ENCODE data around the gene RNF208. TPM values are rescaled to one million over a fixed set of nuclear protein-coding genes. Genes with fewer than 3 reads are reported as not detected.
A peak's percentile ranks its signal among the peaks of the same experiment; 100 is the strongest.

Gene RNF208
- total and polyA plus RNA-seq, 2 donors (not counting 1 experiment from before 2014, with no cell fraction given), result 0.14 to 0.33 TPM

GRCh38 chr9:137212520-137212919 is 9.5 kb downstream of the RNF208 start:
- Histone ChIP-seq H3K4me3 (replicated peaks in 1 of 4; ENCODE audit: control extremely low read depth in 1 of 4, insufficient read depth in 1 of 4, low read depth in 3 of 4, low read length in 4 of 4) (no peak overlapping the region), H3K79me2 (ENCODE audit: control insufficient read depth, insufficient read depth, low read length) (peaks cover under 1% of the 10 kb centered on the region), H4K20me1 (ENCODE audit: control insufficient read depth, extremely low read depth, insufficient read depth, low read length) (no peaks in the 10 kb centered on the region), H3K36me3 (ENCODE audit: control insufficient read depth, insufficient read depth, low read length) (peaks cover 17% of the 10 kb centered on the region), H2AFZ (ENCODE audit: low read length) (no peak overlapping the region), H3K9ac (ENCODE audit: insufficient read depth, low read length) (no peak overlapping the region), H3K9me3 (ENCODE audit: control insufficient read depth, insufficient read depth, low read depth, low read length) (no peaks in the 10 kb centered on the region), H3K27ac (ENCODE audit: insufficient read depth, low read length) (no peak overlapping the region), H3K4me2 (ENCODE audit: extremely low read depth, insufficient read depth, low read length) (no peak overlapping the region), H3K27me3 (ENCODE audit: control insufficient read depth, insufficient read depth, low read length) (no peaks in the 10 kb centered on the region), H3K4me1 (ENCODE audit: control insufficient read depth, extremely low read depth, insufficient read depth, low read length) (no peaks in the 10 kb centered on the region)
- TF ChIP-seq EZH2 (IDR thresholded peaks at IDR 0.05; ENCODE audit: low read length, missing control alignments) (no peak), CTCF (conservative IDR thresholded peaks at IDR 0.05 in 1 of 2, IDR thresholded peaks at IDR 0.05 in 1 of 2; ENCODE audit: low read depth in 1 of 2, low read length in 2 of 2) (no peak)
- no peak for DNase-seq (ENCODE audit: low read depth in 2 of 2)

GRCh38 chr9:137211532-137211931 is 10.5 kb downstream of the RNF208 start:
- H3K79me2 ChIP-seq (ENCODE audit: control insufficient read depth, insufficient read depth, low read length), result peaks cover 11% of the 10 kb centered on the region
- H3K27me3 ChIP-seq (ENCODE audit: control insufficient read depth, insufficient read depth, low read length), result no peaks in the 10 kb centered on the region
- peaks cover under 1% of the 10 kb centered on the region for H3K4me1 ChIP-seq (ENCODE audit: control insufficient read depth, extremely low read depth, insufficient read depth, low read length)
- no peak overlapping the region for H3K4me3 ChIP-seq (replicated peaks in 1 of 4; ENCODE audit: control extremely low read depth in 1 of 4, insufficient read depth in 1 of 4, low read depth in 3 of 4, low read length in 4 of 4)
- no peak overlapping the region for H3K27ac ChIP-seq (ENCODE audit: insufficient read depth, low read length)
- TF ChIP-seq CTCF (conservative IDR thresholded peaks at IDR 0.05 in 1 of 2, IDR thresholded peaks at IDR 0.05 in 1 of 2; ENCODE audit: low read depth in 1 of 2, low read length in 2 of 2) (no peak), EZH2 (IDR thresholded peaks at IDR 0.05; ENCODE audit: low read length, missing control alignments) (no peak)
- H3K36me3 ChIP-seq (ENCODE audit: control insufficient read depth, insufficient read depth, low read length), result peaks cover 14% of the 10 kb centered on the region
- H3K9ac ChIP-seq (ENCODE audit: insufficient read depth, low read length), result no peak overlapping the region
- H4K20me1 ChIP-seq (ENCODE audit: control insufficient read depth, extremely low read depth, insufficient read depth, low read length), result no peaks in the 10 kb centered on the region
- DNase-seq (ENCODE audit: low read depth in 2 of 2), result no peak
- no peaks in the 10 kb centered on the region for H3K9me3 ChIP-seq (ENCODE audit: control insufficient read depth, insufficient read depth, low read depth, low read length)
- no peak overlapping the region for H3K4me2 ChIP-seq (ENCODE audit: extremely low read depth, insufficient read depth, low read length)
- no peak overlapping the region for H2AFZ ChIP-seq (ENCODE audit: low read length)

- H3K4me2 ChIP-seq (ENCODE audit: extremely low read depth, insufficient read depth, low read length), result peak overlapping the region; percentile 94
- H3K36me3 ChIP-seq (ENCODE audit: control insufficient read depth, insufficient read depth, low read length), result no peaks in the 10 kb centered on the region
- no peaks in the 10 kb centered on the region for H3K27me3 ChIP-seq (ENCODE audit: control insufficient read depth, insufficient read depth, low read length)
- no peaks in the 10 kb centered on the region for H4K20me1 ChIP-seq (ENCODE audit: control insufficient read depth, extremely low read depth, insufficient read depth, low read length)
- peak overlapping the region; percentile 93 for H3K9ac ChIP-seq (ENCODE audit: insufficient read depth, low read length)
- H3K9me3 ChIP-seq (ENCODE audit: control insufficient read depth, insufficient read depth, low read depth, low read length), result no peaks in the 10 kb centered on the region
- H3K4me3 ChIP-seq (replicated peaks in 1 of 4; ENCODE audit: control extremely low read depth in 1 of 4, insufficient read depth in 1 of 4, low read depth in 3 of 4, low read length in 4 of 4), result peak overlapping the region; percentile 92 to 99 (median 97)
- TF ChIP-seq EZH2 (IDR thresholded peaks at IDR 0.05; ENCODE audit: low read length, missing control alignments), result no peak
- H3K79me2 ChIP-seq (ENCODE audit: control insufficient read depth, insufficient read depth, low read length), result peaks cover 46% of the 10 kb centered on the region
- peaks cover 14% of the 10 kb centered on the region for H3K4me1 ChIP-seq (ENCODE audit: control insufficient read depth, extremely low read depth, insufficient read depth, low read length)
- H3K27ac ChIP-seq (ENCODE audit: insufficient read depth, low read length), result no peak overlapping the region
- H2AFZ ChIP-seq (ENCODE audit: low read length), result no peak overlapping the region
- no peak for DNase-seq (ENCODE audit: low read depth in 2 of 2)
Observed at GRCh38 chr9:137206602-137207001, 15.4 kb downstream of the RNF208 start.

All from fibroblast of lung (primary cell).